IgD-negative memory B cell (primary cell): ENCODE data around the gene UBE2E2. TPM values are rescaled to one million over a fixed set of nuclear protein-coding genes. Genes with fewer than 3 reads are reported as not detected.

ENCODE experiments used
- H3K27ac Mint-ChIP-seq, 3 donors: one replicate each; pipeline ENCODE4 v1.8.0; 2020 to 2022; ENCODE audit warnings: mild to moderate bottlenecking in 3 of 3, mixed read lengths in 3 of 3, moderate library complexity in 1 of 3
- H3K27me3 Mint-ChIP-seq: one replicate; pipeline ENCODE4 v1.8.0; 2021; ENCODE audit warnings: mixed read lengths
- H3K36me3 Mint-ChIP-seq: one replicate; pipeline ENCODE4 v1.8.0; 2020; ENCODE audit warnings: mild to moderate bottlenecking, mixed read lengths
- H3K4me1 Mint-ChIP-seq, 3 donors: one replicate each; pipeline ENCODE4 v1.8.0; 2020 to 2022; ENCODE audit warnings: mixed read lengths in 3 of 3, mild to moderate bottlenecking in 1 of 3
- H3K4me3 Mint-ChIP-seq, 4 donors: one replicate each; pipeline ENCODE4 v1.8.0; 2020 to 2022; ENCODE audit warnings: mild to moderate bottlenecking in 4 of 4, mixed read lengths in 4 of 4, moderate library complexity in 3 of 4
- H3K9me3 Mint-ChIP-seq, 3 donors: one replicate each; pipeline ENCODE4 v1.8.0; 2020 to 2021; ENCODE audit warnings: mixed read lengths in 3 of 3, mild to moderate bottlenecking in 1 of 3
- polyA plus RNA-seq: library from polyadenylated mRNA; unstranded; fragments of 300-500 nt; fragmentation: Illumina TruSeq; gene quantifications from one replicate; pipeline ENCODE4 v1.2.3, GENCODE V29; 2021

UBE2E2 gene
- polyA plus RNA-seq, 1 donor from 2014 or later, result 59.8 TPM

DNA sequence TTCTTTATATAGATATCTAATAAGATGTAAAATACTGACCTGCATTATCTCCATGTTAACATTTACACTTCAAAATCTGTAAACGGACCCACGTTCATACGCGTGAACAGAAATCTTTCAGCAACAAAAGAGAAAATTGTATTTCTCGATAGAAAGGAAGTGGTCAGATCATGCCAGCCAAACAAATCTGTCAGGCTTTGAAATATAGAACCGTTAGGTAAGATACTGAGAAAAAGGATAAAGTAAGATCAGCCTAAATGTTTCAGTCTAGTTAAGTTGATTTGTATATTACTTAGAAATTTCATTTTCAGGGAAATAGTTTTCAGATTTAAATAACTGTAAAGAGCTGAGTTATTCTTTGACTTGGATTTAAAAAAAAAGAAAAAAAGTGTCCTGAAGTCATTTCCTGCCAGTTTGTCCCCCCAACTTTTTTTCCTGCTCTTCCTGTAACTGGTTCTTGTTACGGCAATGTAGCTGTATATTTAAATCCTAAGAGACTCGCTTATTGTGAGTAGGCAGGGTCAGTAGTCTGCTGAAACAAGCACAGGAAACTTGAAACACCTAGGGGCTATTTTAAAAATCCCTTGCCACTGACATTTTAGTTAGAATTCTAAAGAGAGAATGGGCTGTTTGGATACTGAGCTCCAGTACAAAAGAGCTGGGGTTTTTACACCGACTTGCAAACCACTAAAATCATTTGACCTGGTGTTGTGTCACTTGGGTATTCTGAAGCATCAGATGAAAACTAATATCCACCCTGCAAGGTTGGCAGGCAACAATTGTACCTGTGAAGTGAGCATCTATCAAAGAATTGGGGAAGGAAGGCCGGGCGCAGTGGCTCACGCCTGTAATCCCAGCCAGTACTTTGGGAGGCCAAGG lies 237.5 kb downstream of the UBE2E2 start:
- Mint-ChIP-seq H3K27me3 (no peaks in the 10 kb centered on the region), H3K4me1 (peaks cover 26 to 34% (median 33%) of the 10 kb centered on the region in 3 donors), H3K4me3 (peak overlapping the region in 3 of 4 donors; percentile 41 to 82 (median 67)), H3K36me3 (peaks cover 4% of the 10 kb centered on the region), H3K27ac (peak overlapping the region in 1 of 3 donors; percentile 72), H3K9me3 (no peaks in the 10 kb centered on the region)

DNA sequence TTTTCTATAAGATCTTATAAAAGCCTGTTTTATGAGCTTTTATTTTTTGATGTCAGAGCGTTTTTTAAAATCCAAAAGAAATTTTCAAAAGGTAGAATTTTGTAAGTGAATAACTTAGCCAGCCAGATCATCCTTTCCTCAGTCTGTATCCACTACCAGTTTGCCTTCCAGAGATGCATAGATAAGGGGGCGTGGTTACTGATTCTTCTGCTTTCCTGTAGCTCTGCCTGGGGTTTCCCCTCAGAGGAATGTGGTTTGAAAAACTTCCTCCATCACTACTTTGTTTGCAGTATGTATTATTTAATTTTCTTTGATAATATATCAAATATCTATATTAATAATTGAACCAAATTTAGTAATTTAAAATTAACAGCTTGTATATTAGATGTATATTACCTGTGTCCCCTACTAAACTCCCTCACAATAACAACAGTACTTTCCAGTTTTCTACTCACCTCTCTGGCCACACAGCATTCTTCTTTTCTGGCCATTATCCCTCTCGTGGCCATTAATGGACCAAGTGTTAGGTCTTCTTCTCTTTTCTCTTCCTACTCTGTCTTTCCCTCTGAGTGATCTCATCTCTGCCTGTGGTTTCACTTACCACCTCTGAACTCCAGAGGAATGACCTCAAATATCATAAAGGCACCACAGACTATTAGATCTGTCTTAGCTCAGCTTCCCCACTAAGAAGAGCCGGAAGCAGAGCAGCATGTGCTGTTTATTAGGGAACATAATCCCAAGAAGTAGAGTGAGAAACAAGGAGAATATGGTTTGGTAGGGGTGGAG lies 239.7 kb downstream of the UBE2E2 start:
- H3K27me3 Mint-ChIP-seq, result no peaks in the 10 kb centered on the region
- H3K4me1 Mint-ChIP-seq, result peaks cover 28 to 38% (median 34%) of the 10 kb centered on the region in 3 donors
- H3K9me3 Mint-ChIP-seq, result no peaks in the 10 kb centered on the region
- no peak overlapping the region for H3K27ac Mint-ChIP-seq
- H3K36me3 Mint-ChIP-seq, result no peaks in the 10 kb centered on the region
- peak overlapping the region in 2 of 4 donors; percentile 34 for H3K4me3 Mint-ChIP-seq

DNA sequence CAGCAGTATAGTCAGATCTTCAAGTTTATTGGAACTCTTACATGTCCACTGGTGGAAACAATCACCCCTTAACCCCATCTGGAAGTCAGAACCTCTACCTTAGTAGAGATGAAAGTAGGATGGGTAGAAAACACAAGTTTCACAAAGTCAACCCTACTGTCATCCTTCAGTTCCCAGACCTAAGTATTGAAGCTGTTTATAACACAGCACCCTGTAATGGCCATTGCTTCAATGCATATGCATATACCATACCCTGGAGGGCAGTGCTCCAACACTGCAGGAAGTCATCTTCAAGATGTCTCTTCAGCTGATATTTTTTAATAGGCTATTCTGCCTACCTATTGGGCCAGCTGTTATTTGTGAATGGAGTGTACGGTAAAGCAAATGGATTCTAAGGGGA lies 241.3 kb downstream of the UBE2E2 start:
- Mint-ChIP-seq H3K9me3 (no peaks in the 10 kb centered on the region), H3K4me3 (no peak overlapping the region), H3K27ac (no peak overlapping the region), H3K27me3 (no peaks in the 10 kb centered on the region), H3K4me1 (peaks cover 26 to 41% (median 33%) of the 10 kb centered on the region in 3 donors), H3K36me3 (no peaks in the 10 kb centered on the region)

DNA sequence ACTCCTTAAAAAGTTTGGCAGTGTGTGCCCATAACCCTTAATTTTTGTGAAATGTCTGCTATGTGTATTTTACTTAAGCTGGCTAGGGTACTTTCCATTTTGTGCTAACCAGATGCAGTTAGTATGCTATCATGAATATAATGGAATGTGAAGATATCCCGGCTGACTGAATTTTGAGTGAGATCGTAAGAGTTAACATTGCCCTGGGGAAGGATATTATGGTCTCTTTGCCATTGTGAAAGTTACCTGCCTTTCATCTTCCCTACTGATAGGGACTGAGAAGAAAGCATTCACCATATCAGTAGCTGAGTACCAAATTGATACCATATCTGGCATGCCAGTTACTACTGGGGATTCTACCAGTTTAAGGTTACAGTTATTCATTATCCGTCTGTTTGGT lies 243.2 kb downstream of the UBE2E2 start:
- no peaks in the 10 kb centered on the region for H3K27me3 Mint-ChIP-seq
- H3K4me1 Mint-ChIP-seq, result peaks cover 19 to 32% (median 24%) of the 10 kb centered on the region in 3 donors
- H3K9me3 Mint-ChIP-seq, result no peaks in the 10 kb centered on the region
- no peaks in the 10 kb centered on the region for H3K36me3 Mint-ChIP-seq
- H3K4me3 Mint-ChIP-seq, result no peak overlapping the region
- H3K27ac Mint-ChIP-seq, result peak overlapping the region in 1 of 3 donors; percentile 45

DNA sequence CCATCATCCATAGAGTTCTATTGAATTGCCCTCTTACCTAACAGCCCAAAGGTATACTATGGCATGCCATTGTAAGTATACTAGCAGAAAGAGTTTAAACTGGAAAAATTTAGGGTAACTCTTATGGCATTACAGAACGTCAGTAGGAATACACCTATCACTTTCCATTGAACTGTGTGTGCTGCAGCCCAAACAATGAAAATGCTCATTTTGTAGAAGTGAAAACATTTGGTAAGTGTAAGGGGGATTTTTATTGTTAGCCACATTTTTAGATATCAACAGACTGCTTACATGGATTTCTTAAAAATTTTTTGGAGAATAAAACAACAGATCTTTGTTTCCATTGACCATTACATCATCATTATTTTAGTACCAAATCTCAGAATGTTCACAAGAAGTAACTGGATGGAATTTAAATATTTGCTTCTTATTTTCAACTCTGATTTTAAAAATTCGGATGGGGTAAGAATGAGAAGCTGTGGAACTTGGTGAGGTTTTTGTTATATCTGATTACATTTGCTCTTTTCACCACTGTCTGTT lies 245.9 kb downstream of the UBE2E2 start:
- Mint-ChIP-seq H3K4me3 (no peak overlapping the region), H3K4me1 (peaks cover 9 to 23% (median 15%) of the 10 kb centered on the region in 3 donors), H3K27me3 (no peaks in the 10 kb centered on the region)

DNA sequence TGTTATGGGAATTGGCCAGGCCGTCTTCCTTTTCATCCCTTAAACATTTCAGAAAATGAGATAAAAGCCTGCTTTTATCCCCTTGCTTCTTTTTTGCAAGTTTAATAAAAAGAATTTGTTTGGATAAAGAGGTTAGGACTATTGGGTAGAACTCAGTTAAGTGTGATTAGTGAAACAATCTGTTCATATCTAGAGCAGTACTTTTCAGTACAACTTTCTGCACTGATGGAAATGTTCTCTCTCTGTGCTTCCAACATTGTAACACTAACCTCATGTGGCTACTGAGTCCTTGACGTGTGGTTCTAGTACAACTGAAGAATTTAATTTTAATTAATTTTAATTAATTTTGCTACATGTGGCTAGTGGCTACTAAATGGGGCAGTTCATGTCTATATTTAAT lies 246.9 kb downstream of the UBE2E2 start:
- H3K27ac Mint-ChIP-seq, result no peak overlapping the region
- peaks cover 7 to 23% (median 14%) of the 10 kb centered on the region in 3 donors for H3K4me1 Mint-ChIP-seq
- H3K27me3 Mint-ChIP-seq, result no peaks in the 10 kb centered on the region
- H3K4me3 Mint-ChIP-seq, result peak overlapping the region in 1 of 4 donors; percentile 45
- no peaks in the 10 kb centered on the region for H3K36me3 Mint-ChIP-seq
- no peaks in the 10 kb centered on the region for H3K9me3 Mint-ChIP-seq

More for the DNA sequence above, 245.9 kb downstream of the UBE2E2 start:
- no peak overlapping the region for H3K27ac Mint-ChIP-seq
- H3K9me3 Mint-ChIP-seq, result no peaks in the 10 kb centered on the region
- H3K36me3 Mint-ChIP-seq, result no peaks in the 10 kb centered on the region

DNA sequence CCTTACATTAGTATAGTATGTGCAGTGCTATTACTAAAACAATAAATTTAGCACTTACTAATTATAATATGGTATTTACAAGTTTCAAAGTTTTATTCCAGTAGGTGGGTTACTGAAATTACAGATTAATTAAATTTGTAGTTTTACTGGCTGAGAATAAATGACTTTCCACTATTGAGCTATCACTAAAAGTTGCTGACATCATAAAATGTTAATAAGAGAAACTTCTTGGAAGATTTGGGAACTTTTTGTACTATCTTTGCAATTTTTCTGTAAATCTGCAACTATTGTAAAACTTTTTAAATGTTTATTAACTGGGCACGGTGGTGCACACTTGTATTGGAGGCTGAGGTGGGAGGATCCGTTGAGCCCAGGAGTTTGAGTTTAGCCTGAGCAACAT lies 247.7 kb downstream of the UBE2E2 start:
- no peak overlapping the region for H3K27ac Mint-ChIP-seq
- no peak overlapping the region for H3K4me3 Mint-ChIP-seq
- H3K4me1 Mint-ChIP-seq, result peaks cover 7 to 23% (median 14%) of the 10 kb centered on the region in 3 donors
- peaks cover 1% of the 10 kb centered on the region for H3K36me3 Mint-ChIP-seq
- no peaks in the 10 kb centered on the region for H3K9me3 Mint-ChIP-seq
- H3K27me3 Mint-ChIP-seq, result no peaks in the 10 kb centered on the region

DNA sequence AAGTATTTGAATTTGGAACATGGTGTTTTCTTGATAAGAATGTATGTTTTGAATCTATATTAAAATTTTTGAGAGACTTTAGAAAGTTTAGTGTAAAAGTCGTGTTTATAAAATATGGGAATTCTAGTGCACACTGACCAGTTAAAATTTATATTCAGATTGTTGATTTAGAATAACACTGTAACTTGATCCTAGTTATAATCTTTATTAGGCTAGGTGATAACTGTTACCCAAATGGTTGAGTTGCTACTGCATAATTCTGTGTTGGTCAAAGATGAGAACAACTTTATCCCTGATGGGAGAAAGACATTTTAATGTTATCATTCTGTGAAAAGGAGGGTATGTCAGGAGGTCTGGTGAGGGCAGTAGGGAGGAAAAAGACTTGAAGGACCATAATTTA lies 249.3 kb downstream of the UBE2E2 start:
- Mint-ChIP-seq H3K27me3 (no peaks in the 10 kb centered on the region), H3K27ac (no peak overlapping the region), H3K4me1 (peaks cover 4 to 12% (median 9%) of the 10 kb centered on the region in 3 donors), H3K36me3 (peaks cover 1% of the 10 kb centered on the region), H3K9me3 (peaks cover 2 to 6% (median 4%) of the 10 kb centered on the region in 3 donors), H3K4me3 (no peak overlapping the region)

DNA sequence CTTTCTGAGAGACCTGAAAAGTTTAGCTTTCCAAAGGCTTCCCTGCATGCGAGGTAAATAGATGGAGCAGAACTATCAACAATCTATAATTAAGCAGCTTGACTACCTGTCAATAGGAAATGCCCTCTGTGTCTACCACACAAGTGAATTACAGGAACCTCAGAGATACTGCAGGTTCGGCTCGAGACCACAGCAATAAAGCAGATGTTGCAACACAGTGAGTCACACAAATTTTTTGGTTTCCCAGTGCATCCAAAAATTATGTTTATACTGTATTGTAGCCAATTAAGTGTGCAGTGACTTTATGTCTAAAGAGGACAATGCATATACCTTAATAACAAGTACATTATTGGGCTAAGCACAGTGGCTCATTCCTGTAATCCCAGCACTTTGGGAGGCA lies 252.0 kb downstream of the UBE2E2 start:
- no peak overlapping the region for H3K27ac Mint-ChIP-seq
- H3K4me1 Mint-ChIP-seq, result peaks cover 7 to 17% (median 12%) of the 10 kb centered on the region in 3 donors
- H3K36me3 Mint-ChIP-seq, result peaks cover 1% of the 10 kb centered on the region
- H3K4me3 Mint-ChIP-seq, result no peak overlapping the region
- no peaks in the 10 kb centered on the region for H3K27me3 Mint-ChIP-seq
- H3K9me3 Mint-ChIP-seq, result peaks cover 2 to 9% (median 7%) of the 10 kb centered on the region in 3 donors

DNA sequence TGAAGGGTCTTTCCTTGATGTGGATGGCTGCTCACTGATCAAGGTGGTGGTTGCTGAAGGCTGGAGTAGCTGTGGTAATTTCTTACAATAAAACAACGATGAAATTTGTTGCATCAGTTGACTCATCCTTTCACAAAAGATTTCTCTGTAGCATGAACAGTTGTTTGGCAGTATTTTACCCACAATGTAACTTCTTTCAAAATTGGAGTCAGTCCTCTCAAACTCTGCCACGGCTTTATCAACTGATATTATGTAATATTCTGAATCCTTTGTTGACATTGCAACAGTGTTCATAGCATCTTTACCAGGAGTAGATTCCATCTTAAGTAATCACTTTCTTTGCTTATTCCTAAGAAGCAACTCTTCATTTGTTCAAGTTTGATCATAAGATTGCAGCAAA lies 252.6 kb downstream of the UBE2E2 start:
- H3K4me1 Mint-ChIP-seq, result peaks cover 13 to 21% (median 16%) of the 10 kb centered on the region in 3 donors
- no peak overlapping the region for H3K27ac Mint-ChIP-seq
- peaks cover 2 to 9% (median 7%) of the 10 kb centered on the region in 3 donors for H3K9me3 Mint-ChIP-seq
- no peak overlapping the region for H3K4me3 Mint-ChIP-seq
- H3K27me3 Mint-ChIP-seq, result no peaks in the 10 kb centered on the region
- peaks cover 1% of the 10 kb centered on the region for H3K36me3 Mint-ChIP-seq

DNA sequence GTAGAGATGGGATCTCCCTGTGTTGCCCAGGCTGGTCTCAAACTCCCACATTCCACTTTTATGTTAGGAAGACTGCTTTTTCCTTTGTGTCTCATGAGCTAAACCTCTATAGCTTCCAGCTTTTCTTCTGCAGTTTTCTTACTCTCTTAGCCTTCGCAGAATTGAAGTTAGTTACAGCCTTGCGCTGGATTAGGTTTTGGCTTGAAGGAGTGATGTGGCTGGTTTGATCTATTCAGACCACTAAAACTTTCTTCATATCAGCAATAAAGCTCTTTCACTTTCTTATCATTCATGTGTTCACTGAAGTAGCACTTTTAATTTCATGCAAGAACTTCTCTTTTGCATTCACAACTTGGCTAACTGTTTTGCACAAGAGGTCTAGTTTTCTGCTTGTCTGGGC lies 254.6 kb downstream of the UBE2E2 start:
- Mint-ChIP-seq H3K4me1 (peaks cover 11 to 21% (median 13%) of the 10 kb centered on the region in 3 donors), H3K36me3 (peaks cover 1% of the 10 kb centered on the region), H3K27me3 (no peaks in the 10 kb centered on the region), H3K9me3 (peaks cover 2 to 9% (median 7%) of the 10 kb centered on the region in 3 donors), H3K27ac (peak overlapping the region in 1 of 3 donors; percentile 1), H3K4me3 (no peak overlapping the region)

DNA sequence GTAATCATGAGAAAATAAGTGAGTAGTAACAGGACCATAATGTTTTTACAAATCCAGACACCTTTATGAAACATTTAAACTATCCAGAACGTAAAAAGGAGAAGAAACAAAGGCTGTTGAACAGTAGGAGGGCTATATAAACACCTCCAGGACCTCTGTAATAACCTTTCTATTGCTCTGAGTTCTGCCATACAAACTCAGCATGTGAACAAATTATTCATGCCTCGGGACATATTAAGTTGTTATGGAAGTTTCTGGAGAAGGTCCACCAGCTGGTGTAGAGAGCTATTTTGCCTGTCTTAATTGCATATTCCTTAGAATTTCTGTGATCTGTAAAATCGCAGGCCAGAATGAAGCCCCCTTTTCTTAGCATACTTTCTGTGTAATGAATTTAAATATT lies 256.3 kb downstream of the UBE2E2 start:
- no peak overlapping the region for H3K4me3 Mint-ChIP-seq
- no peaks in the 10 kb centered on the region for H3K27me3 Mint-ChIP-seq

DNA sequence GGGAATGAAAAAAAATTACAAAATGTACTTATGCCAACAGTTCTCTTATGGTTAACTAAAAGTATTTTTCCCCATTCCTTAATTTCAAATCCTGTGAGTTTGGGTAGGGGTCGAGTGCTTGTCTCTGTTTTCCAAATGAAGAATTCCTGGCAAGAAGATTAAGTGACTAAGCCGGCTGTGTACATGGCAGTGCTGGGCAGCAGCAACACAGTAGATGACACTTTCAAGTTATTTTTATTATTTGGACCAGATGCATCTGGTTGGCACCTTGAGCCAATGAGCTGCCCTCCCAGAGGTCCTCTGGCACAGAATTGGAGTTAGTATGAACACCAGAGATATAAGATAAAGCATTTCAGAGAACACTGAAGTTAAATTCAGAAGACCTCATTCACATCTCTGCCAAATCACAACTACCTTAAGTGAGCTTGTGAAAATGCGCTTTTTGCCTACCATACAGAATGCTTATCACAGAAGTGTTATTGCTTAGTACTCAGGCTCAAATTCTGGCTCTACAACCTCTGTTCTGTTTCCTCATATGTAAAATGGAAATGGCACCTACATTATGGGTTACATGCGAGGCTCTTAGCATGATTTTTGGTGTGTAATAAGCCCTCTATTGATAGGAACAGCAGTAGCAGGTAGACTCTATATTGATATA lies 256.9 kb downstream of the UBE2E2 start:
- no peaks in the 10 kb centered on the region for H3K27me3 Mint-ChIP-seq
- H3K9me3 Mint-ChIP-seq, result peaks cover 2 to 9% (median 7%) of the 10 kb centered on the region in 3 donors
- H3K36me3 Mint-ChIP-seq, result peaks cover 1% of the 10 kb centered on the region
- H3K4me3 Mint-ChIP-seq, result no peak overlapping the region
- H3K4me1 Mint-ChIP-seq, result peaks cover 11 to 21% (median 13%) of the 10 kb centered on the region in 3 donors
- H3K27ac Mint-ChIP-seq, result no peak overlapping the region

More for the DNA sequence above, 256.3 kb downstream of the UBE2E2 start:
- H3K36me3 Mint-ChIP-seq, result peaks cover 1% of the 10 kb centered on the region
- no peak overlapping the region for H3K27ac Mint-ChIP-seq
- H3K9me3 Mint-ChIP-seq, result peaks cover 2 to 9% (median 7%) of the 10 kb centered on the region in 3 donors
- H3K4me1 Mint-ChIP-seq, result peaks cover 11 to 21% (median 13%) of the 10 kb centered on the region in 3 donors

DNA sequence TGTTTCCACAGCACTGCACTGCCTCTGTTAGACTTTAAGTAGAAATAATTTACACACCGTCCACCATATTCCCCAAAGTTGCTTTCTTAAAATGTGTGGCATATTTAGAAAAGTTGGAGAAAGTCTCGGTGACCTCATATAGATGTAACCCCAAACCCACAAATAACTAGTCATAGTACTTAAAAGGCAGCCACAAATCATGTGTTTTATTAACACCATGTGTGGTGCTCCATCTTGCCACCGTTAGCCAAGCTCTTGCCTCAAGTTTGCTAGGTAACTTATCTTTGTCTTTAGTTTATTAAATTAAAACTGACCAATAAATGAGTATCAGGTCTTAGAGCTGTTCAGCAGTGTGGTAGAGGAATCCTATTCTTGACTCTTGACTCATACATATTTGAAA lies 257.9 kb downstream of the UBE2E2 start:
- Mint-ChIP-seq H3K4me3 (no peak overlapping the region), H3K36me3 (no peaks in the 10 kb centered on the region), H3K27me3 (no peaks in the 10 kb centered on the region), H3K4me1 (peaks cover 11 to 21% (median 13%) of the 10 kb centered on the region in 3 donors), H3K9me3 (peaks cover 2 to 8% (median 7%) of the 10 kb centered on the region in 3 donors), H3K27ac (no peak overlapping the region)
